Stimulated activated CD8-positive, alpha-beta memory T cell treated with anti-CD3 and anti-CD28 coated beads, Interleukin-7, amount 100 ng/mL, for 1 hour (primary cell): ENCODE data around the gene DNAJC12.
"Not testable (repeated sequence)": the region's sequence is repeated elsewhere in the genome, so short reads cannot be mapped to it uniquely, and the experiment has no call there.

ENCODE experiments used
- DNase-seq, 2 donors: peaks; one replicate each; pipeline ENCODE4 v3.0.0-alpha.2; 2020; ENCODE audit warnings: low read depth in 2 of 2

Gene DNAJC12

GRCh38 chr10:67792653-67793052 lies 45.3 kb downstream of the DNAJC12 start:
- no peak for DNase-seq

- no peak for DNase-seq
Measured at GRCh38 chr10:67790534-67791408, 47.2 kb downstream of the DNAJC12 start.

- DNase-seq = no peak
Measured at GRCh38 chr10:67789769-67790168, 48.2 kb downstream of the DNAJC12 start.

DNA sequence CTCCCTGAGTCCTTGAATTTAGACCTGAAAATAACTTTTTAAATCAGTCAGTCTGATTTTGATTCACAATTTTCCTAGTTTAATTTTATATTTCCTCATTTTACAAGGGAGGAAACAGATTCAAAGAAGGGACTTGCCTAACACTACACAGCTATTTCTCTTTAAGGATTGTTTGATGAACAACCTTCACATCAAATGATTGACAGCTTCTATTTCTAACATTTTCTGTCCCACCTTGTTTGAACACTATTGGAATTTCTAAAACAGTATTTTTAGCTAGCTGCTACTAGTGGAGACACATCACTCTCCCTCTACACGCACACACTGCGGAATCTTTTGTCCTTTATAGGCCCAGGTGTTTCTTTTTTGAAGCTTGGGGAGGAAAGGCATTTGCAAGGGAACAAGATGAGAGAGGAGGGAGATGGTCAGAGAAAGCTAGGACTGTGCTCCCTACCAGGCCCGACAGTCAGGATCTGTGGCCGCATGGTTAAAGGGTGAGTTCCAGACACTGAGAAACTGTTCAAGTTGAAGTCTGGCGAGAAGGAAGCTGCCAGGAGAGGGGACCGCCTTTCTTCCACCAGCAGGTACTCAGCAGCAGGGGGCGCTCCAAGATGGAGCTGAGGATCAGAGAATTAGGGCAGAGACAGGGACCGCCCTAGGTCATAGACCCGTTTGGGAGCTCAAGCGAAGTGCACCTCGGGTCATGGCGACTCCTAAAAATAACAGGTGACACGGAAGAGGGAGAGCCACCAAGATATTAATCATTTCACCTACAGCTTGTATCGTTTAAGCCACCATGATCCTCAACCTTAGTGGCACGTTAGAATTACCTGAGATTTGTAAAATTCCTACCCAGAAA lies 49.7 kb downstream of the DNAJC12 start:
- DNase-seq = peak; percentile 24 to 60

DNA sequence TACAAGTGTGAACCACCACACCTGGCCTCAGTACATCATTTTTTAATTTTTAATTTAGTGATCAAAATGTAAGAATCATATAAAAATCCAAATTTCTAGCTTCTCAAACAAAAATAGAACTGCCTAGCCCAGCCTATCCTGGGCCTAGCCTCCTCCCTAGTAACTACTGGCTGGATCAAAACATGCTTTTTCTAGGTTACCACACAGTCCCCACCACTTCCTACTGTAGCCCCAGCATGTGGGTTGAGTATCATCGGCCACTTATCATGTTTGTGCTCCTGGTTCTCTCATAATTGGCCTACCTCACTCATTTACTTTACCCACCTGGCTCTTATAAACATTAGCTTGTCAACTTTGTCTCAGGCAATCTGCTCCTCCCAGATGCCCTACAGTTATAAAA lies 52.9 kb downstream of the DNAJC12 start:
- DNase-seq = no peak

- no peak for DNase-seq
Measured at GRCh38 chr10:67784474-67784873, 53.5 kb downstream of the DNAJC12 start.

DNA sequence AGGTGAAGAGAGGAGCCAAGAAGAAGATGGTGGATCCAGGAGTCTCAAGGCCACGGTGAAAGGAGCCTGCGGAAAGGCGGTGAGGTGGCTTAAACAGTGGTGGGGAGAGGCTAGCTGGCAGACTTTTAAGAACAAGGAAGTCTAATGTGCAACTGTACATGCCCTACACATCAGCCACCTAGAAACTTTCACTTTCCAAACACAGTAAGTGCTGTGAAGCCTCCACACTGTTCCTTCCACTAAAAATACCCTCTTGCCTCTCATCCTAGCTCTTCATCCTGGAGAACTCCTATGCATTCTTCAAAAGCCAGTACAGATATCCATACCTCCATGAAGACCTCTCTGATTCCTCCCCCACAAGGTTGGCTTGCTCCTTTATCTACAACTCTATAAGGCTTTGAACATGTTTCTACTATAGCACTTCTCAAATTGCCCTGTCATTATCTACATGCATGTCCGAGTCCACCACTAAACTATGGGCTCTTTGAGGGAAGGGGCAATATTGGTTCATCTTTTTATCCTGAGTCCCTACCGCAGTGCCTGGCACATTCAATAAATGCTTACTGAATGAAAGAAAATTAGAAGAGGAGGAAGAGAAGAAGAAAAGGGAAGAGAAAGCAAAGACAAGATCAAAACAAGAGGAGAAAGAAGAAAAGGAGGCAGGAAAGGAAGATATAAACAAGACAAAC lies 54.2 kb downstream of the DNAJC12 start:
- no peak for DNase-seq

DNA sequence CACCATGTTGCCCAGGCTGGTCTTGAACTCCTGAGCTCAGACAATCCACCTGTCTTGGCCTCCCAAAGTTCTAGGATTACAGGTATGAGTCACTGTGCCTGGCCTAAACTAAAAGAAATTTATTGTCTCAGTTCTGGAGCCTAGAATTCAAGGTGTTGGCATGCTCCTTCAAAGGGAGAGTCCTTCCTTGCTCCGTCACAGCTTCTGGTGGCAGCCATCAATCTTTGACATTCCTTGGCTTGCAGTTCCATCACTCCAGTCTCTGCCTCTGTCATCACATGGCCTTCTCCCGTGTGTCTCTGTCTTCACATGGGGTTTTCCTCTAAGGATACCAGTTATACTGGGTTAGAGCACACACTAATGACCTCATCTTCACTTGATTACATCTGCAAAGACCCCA lies 55.5 kb downstream of the DNAJC12 start:
- DNase-seq = no peak

DNA sequence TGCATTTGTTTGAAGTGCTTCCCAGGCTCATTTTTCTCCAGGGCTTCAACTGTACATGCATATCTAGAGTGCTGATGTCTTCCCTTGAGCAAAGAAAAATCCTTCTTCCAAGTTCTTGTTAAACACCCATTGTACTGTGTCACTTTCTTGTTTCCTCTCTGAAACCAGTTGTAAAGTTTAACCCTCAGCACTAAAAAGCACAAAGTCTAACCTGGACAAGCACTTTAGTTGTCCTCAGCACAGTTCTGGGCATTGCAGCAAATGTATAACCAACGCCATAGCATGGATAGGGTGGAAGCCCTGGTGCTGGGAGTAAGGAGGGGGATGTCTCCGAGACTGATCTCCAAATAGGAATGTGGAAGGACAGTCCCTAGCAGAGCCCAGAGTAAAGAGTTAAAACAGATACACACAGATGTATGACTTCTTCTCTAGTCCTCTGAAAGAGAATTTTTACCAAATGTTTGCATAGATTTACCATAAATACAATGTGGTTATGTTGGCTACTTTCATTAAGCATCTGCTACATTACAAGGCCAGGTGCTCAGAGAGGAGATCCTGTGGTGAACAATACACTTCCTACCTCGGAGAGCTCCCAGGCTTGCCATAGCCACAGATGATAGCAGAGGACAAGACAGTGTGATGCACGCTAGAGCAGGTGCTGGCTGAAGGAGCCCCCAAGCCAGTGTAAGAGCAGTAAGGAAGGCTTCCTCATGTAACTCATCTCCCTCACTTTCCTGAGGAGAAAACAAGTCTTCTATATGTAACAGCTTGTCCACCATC lies 57.0 kb downstream of the DNAJC12 start:
- no peak for DNase-seq

GRCh38 chr10:67780204-67780621 lies 57.8 kb downstream of the DNAJC12 start:
- DNase-seq = not testable (repeated sequence)

DNA sequence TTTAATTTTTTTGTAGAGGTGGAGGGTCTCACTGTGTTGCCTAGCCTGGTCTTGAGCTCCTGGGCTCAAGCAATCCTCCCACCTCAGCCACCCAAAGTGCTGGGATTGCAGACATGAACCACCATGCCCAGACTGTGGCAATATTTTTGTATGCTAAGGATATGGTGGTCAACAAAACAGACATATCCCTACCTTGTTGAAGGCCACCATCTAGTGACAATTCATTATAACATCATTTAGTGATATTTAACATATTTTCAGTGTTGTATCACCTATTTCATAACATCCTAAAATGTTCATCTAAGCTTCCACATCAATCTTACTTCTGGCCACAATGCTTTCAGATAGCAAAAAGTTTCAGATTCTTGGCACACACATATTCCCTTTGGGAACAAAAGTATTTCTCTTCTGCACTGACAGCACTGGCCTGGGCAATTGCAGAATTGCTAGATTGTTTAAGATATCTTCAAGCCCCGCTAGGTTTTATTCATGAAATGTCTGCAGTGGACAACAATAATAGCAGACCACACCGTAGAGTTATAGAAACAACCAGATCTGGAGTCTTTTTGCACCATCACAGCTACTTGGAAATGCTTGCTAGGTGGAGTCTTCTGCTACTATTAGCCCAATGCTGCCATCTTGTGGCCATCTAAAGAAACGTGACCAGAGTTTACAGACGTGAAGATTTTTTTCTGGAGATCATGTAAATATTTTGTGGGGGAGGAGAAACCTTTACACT lies 58.4 kb downstream of the DNAJC12 start:
- peak; percentile 18 to 36 for DNase-seq

DNA sequence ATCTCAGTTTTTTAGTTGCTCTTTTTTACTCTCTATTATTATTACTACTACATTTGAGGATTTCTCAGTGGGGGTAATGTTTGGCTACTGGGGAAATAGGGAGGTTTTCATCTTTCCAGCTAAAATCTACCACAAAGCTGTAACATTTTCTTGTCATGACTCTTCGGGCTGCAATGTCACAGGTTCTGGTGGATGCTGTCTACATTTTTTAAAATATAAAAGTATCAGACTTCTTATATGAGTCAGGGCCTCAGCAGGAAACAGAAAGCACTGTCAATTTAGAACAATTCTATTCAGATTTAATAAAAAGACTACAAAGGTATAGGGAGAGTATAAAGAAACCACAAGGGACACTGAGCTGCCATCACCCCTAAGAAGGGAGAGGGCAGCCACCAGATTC lies 61.6 kb downstream of the DNAJC12 start:
- no peak for DNase-seq

DNA sequence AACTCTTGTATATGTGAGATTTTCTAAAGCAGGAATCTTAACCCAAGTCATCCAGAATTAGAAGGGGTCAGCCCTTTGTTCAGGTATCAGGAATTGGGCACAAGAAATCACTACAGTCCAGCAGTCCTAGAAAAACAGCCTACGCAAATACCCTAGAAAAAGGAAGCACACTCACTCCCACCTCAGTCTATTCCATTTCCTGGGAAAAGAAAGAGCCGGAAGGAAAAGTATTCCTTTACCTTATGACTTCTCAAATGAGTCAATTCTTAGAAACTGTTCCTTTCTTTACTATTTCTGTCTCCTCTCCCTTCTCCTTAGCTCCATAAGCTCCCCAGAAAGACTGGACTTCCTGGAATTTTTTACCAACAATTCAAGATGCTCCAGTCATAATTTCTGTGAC lies 62.7 kb downstream of the DNAJC12 start:
- no peak for DNase-seq

- DNase-seq = no peak
Measured at GRCh38 chr10:67772894-67773511, 65.0 kb downstream of the DNAJC12 start.

DNA sequence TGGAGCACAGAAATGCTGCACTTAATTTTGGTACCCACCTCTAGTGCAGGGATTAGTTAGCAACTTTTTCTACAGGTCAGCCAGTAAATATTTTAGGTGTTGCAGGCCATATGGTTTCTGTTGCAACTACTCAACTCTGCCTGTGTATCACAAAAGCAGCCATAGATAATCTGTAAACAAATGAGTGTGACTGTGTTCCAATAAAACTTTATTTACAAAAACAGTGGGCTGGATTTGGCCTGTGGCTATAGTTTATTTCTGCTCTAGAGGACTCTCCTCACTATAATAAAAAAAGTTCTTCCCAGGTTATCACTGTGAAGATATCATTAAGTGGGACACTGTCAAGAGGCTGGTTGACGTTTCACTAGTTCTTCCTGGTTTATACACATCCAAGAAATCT lies 65.8 kb downstream of the DNAJC12 start:
- no peak for DNase-seq

GRCh38 chr10:67771200-67771599 lies 66.8 kb downstream of the DNAJC12 start:
- no peak for DNase-seq

DNA sequence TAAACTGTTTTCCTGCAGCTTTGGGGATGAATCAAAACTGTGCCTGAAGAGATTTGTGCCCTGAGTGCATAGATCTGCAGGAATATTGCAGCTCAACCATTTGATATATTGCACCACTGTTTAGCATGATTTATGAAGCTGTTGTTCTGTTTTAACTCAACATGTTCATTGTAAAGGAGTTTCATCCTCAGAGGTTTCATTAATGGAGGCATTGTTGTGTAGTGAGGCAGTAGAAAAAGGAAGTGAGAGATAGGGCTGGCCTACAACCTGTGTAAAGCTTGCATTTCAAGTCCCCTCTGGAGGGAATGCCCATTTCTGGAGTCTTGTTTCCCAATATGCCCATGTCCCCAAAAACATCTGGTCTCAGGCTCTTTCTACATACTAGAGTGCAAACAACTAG lies 67.5 kb downstream of the DNAJC12 start:
- DNase-seq = no peak

- DNase-seq = no peak
Measured at GRCh38 chr10:67767244-67767643, 70.7 kb downstream of the DNAJC12 start.

DNA sequence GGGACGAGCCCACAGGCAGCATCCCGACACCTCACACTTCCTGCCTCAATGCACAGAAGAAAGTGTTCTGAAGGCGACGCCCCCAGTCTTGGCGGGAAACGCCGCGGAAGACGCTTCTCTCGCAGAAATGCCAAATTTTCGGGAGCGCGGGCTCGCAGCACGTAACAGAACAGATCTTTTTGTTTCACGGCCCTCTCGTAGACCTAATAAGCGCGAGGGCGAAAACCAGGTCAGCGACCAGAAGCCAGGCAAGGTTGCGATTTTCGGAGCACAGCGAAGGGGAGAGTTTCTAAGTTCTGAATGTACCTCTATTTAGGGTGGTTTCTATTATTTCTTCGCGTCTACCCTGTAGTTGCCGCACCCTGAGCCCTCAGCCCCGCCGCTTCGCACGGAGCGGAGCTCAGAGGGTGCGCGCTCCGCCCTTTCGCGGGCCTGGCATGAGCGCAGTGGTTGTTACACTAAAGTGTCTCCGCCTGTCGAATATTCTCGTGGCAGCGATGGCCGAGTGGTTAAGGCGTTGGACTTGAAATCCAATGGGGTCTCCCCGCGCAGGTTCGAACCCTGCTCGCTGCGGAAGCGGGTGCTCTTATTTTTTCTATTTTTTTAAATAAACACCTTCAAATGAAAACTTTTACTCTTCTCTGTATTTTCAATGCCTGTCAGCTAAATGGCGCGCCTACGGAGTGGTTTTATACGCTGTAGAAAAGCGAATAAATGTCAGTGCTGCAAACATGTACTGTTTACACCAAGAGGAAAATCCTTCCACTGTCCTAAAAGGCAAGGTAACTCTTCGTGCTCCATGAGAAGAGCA lies 73.8 kb downstream of the DNAJC12 start:
- DNase-seq = peak; percentile 97
